A673 (cell line): ENCODE results near the gene AGBL3. TPM values are rescaled to one million over a fixed set of nuclear protein-coding genes. Genes with fewer than 3 reads are reported as not detected.

Experiments
- BruUV-seq: library from RNA; stranded (reverse); fragments of 400-500 nt; replicated peaks from 2 replicates; lab custom pipeline; 2021; lab: Mats Ljungman, UMichigan
- CTCF ChIA-PET: fragments of 300-600 bp; sonication (Branson Sonifier 250); formaldehyde crosslinking; loops from one replicate; lab custom pipeline; 2022; ENCODE audit warnings: antibody characterized with exemption; lab: Charles Lee
- POLR2A ChIA-PET: fragments of 300-600 bp; sonication (Branson Sonifier 250); formaldehyde crosslinking; loops from one replicate; lab custom pipeline; 2022; ENCODE audit warnings: antibody characterized with exemption; ENCODE audit not compliant: low non-redundant PET; lab: Charles Lee
- DNase-seq: peaks from one replicate; pipeline ENCODE4 v3.0.0-alpha.2; 2015; ENCODE audit warnings: low spot score
- H3K27ac ChIP-seq: fragments of 200-600 bp; sonication (generic); 2 replicates; pipeline ENCODE4 v1.5.1; 2016; ENCODE audit warnings: mixed run types, low read depth, mild to moderate bottlenecking, mixed read lengths, antibody characterized with exemption, low read length; ENCODE audit not compliant: poor library complexity, severe bottlenecking
- H3K27me3 ChIP-seq: fragments of 200-600 bp; sonication (generic); replicated peaks from 2 replicates; pipeline ENCODE4 v1.6.1; 2017; ENCODE audit warnings: mixed run types, low read depth, mild to moderate bottlenecking, mixed read lengths, antibody characterized with exemption, low read length; ENCODE audit not compliant: insufficient read depth, poor library complexity
- H3K36me3 ChIP-seq: fragments of 200-600 bp; sonication (generic); 2 replicates; pipeline ENCODE4 v1.6.1; 2016; ENCODE audit warnings: mixed run types, mild to moderate bottlenecking, mixed read lengths, antibody characterized with exemption, low read length; ENCODE audit not compliant: insufficient read depth, poor library complexity, severe bottlenecking
- H3K4me1 ChIP-seq: fragments of 200-600 bp; sonication (generic); 2 replicates; pipeline ENCODE4 v1.6.1; 2017; ENCODE audit warnings: mixed run types, mild to moderate bottlenecking, mixed read lengths, antibody characterized with exemption, low read length; ENCODE audit not compliant: insufficient read depth, poor library complexity, severe bottlenecking
- H3K4me3 ChIP-seq: fragments of 200-600 bp; sonication (generic); 2 replicates; pipeline ENCODE4 v1.5.1; 2016; ENCODE audit warnings: low read depth, mixed run types, mild to moderate bottlenecking, mixed read lengths, low read length; ENCODE audit not compliant: poor library complexity, severe bottlenecking
- H3K9me3 ChIP-seq: fragments of 200-600 bp; sonication (generic); 2 replicates; pipeline ENCODE4 v1.6.1; 2016; ENCODE audit warnings: mixed run types, low read depth, mild to moderate bottlenecking, mixed read lengths, antibody characterized with exemption, low read length; ENCODE audit not compliant: poor library complexity, severe bottlenecking
- EZH2 ChIP-seq: fragments of 200-600 bp; sonication (generic); IDR thresholded peaks from 2 replicates; pipeline ENCODE4 v1.6.1; 2017; ENCODE audit warnings: borderline replicate concordance, low read depth, mild to moderate bottlenecking, mixed read lengths, antibody characterized with exemption, low read length; ENCODE audit not compliant: poor library complexity, severe bottlenecking
- intact Hi-C: fragments of 100-400 bp; cut with micrococcal nuclease; formaldehyde crosslinking; loops from one replicate; pipeline ENCODE4 v1.10.0; 2022; ENCODE audit not compliant: unreplicated experiment
- total RNA-seq: library from RNA; stranded (reverse); gene quantifications from 2 replicates; pipeline ENCODE4 v1.2.3, GENCODE V29; 2021
- TF ChIP-seq, protein P1 (sequence below): fragments of 300-800, 200-600 bp; sonication (generic); conservative IDR thresholded peaks from 2 replicates; pipeline ENCODE4 v1.5.1; 2017; ENCODE audit warnings: low read depth, mild to moderate bottlenecking, antibody characterized with exemption, low read length, moderate library complexity, mixed read lengths

Gene AGBL3
- total RNA-seq, 1 experiment from 2014 or later: 2.9 TPM

DNA sequence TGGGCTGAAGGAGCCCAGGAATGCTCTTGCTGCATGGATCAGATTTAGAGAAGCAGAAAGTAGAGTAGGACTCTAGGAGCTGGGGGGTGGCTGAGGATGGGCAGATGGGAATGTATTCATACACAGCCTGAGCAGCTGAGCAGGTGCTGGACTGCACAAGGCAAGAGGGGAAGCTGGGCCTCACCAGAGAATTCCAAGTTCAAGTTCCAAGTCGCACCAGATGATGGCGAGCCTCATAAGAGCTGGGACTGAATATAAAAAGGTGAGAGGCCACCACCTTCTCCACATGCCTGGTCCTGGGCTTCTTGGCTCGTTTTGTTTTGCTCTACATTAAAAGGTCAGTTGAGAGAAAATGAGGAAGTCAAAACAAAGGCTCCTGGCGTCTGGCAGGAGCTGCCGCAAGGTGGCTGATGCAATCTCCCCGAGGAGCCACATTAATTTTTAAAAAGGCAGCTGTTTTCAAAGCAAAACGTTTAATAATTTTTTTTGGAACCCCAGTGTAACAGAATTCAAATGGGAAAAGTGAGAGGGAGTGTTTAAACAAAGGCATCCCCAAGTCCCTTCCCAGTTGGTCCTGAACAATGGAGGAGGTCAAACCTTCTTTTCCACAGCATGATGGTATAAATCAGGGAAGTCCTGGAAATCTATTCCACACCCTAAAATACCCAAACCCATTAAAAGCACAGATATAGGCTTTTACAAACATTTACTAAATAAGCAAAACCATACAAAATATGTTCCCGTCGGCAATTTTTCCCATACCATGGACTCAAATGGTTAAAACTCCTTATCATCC is 174.7 kb downstream of the AGBL3 start:
- POLR2A ChIA-PET: no interaction called here
- H3K36me3 ChIP-seq: peaks cover 7% of the 10 kb centered on the region
- intact Hi-C loops: no loop called here
- H3K9me3 ChIP-seq: peaks cover 16% of the 10 kb centered on the region
- peaks cover 8% of the 10 kb centered on the region for H3K4me1 ChIP-seq
- H3K27me3 ChIP-seq: no peaks in the 10 kb centered on the region
- no peak for DNase-seq
- no TSS peak for BruUV-seq
- peak overlapping the region; percentile 64 for H3K27ac ChIP-seq
- H3K4me3 ChIP-seq: no peak overlapping the region
- TF ChIP-seq, protein P1, sequence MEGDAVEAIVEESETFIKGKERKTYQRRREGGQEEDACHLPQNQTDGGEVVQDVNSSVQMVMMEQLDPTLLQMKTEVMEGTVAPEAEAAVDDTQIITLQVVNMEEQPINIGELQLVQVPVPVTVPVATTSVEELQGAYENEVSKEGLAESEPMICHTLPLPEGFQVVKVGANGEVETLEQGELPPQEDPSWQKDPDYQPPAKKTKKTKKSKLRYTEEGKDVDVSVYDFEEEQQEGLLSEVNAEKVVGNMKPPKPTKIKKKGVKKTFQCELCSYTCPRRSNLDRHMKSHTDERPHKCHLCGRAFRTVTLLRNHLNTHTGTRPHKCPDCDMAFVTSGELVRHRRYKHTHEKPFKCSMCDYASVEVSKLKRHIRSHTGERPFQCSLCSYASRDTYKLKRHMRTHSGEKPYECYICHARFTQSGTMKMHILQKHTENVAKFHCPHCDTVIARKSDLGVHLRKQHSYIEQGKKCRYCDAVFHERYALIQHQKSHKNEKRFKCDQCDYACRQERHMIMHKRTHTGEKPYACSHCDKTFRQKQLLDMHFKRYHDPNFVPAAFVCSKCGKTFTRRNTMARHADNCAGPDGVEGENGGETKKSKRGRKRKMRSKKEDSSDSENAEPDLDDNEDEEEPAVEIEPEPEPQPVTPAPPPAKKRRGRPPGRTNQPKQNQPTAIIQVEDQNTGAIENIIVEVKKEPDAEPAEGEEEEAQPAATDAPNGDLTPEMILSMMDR: no peak
- TF ChIP-seq EZH2: no peak
- CTCF ChIA-PET: interaction anchor here (1.1 kb wide), 1 partner anchor 8 kb away, joined by 4 read pairs; no protein-coding TSS in a partner anchor

GRCh38 chr7:135161669-135162068 is 175.4 kb downstream of the AGBL3 start:
- BruUV-seq: no TSS peak
- DNase-seq: no peak
- CTCF ChIA-PET: no interaction called here
- no peak overlapping the region for H3K4me3 ChIP-seq
- POLR2A ChIA-PET: no interaction called here
- H3K27ac ChIP-seq: peak overlapping the region; percentile 64
- TF ChIP-seq EZH2: no peak
- TF ChIP-seq, protein P1: no peak
- intact Hi-C loops: no loop called here
- peaks cover 11% of the 10 kb centered on the region for H3K9me3 ChIP-seq
- peaks cover 8% of the 10 kb centered on the region for H3K4me1 ChIP-seq
- H3K36me3 ChIP-seq: peaks cover 13% of the 10 kb centered on the region
- H3K27me3 ChIP-seq: no peaks in the 10 kb centered on the region

DNA sequence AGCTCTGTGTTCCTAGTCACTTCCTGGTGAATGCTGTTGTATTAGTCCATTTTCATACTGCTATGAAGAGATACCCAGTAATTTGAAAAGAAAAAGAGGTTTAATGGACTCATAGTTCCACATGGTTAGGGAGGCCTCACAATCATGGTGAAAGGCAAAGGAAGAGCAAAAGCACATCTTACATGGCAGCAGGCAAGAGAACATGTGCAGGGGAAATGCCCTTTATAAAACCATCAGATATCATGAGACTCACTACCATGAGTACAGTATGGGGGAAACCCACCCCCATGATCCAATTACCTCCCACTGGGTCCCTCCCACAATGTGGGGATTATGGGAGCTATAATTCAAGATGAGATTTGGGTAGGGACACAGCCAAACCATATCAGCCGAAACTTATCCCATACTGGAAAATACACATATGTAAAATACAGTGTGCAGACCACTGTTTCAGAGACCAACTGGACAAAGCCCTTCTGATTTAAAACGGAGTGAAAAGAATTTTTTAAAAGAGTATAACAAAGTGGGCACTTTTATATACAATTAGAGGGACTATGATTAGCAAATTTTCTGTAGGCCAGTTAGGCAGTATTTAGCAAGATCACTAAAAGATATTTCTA is 176.2 kb downstream of the AGBL3 start:
- BruUV-seq: no TSS peak

More for the DNA sequence above, 176.2 kb downstream of the AGBL3 start:
- Histone ChIP-seq H3K27me3 (no peaks in the 10 kb centered on the region), H3K9me3 (peaks cover 5% of the 10 kb centered on the region), H3K36me3 (peaks cover 19% of the 10 kb centered on the region), H3K27ac (no peak overlapping the region), H3K4me1 (peaks cover 8% of the 10 kb centered on the region), H3K4me3 (no peak overlapping the region)
- intact Hi-C loops: no loop called here
- ChIA-PET POLR2A (no interaction called here), CTCF (no interaction called here)
- no peak for DNase-seq
- TF ChIP-seq EZH2: no peak
- TF ChIP-seq, protein P1: no peak
